ENCODE results near the gene RNF31.

DNA sequence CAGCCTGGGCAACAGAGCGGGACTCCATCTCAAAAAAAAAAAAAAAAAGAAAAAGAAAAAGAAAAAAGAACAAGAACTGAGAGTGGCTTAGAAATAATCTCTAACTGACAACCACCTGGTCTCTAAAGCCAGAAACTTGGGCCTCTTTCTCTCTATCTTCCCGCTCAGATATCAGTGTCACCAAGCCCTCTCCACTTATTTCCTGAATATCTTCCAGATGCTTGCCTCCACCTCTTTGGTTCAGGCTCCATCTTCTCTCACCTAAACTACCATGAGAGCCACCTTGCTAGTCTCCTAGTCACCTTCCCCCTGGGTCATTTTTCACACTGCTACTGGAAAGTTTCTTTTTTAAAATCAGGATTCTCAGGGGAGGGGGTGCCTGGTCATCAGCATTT lies 49.8 kb downstream of the RNF31 start:
- TF ChIP-seq GATA2 (IDR thresholded peaks at IDR 0.05; ENCODE audit: low read depth, low read length) (no peak), GATA3 (IDR thresholded peaks at IDR 0.05; ENCODE audit: low read depth, low read length) (no peak)

Measured in SH-SY5Y (cell line).